H1 (cell line): ENCODE data around the gene KANSL1L.
"Not testable (repeated sequence)": the region's sequence is repeated elsewhere in the genome, so short reads cannot be mapped to it uniquely, and the experiment has no call there.

ENCODE experiments used
- BACH1 ChIP-seq: IDR thresholded peaks from 2 replicates; pipeline ENCODE4 v1.6.1; 2012; ENCODE audit warnings: low read length, improper control_type of control experiment
- EP300 ChIP-seq, 2 experiments: IDR thresholded peaks; 1 replicate in 1 of 2; 2 replicates in 1 of 2; pipeline ENCODE4 v1.6.1; 2011 to 2012; ENCODE audit warnings: low read depth in 2 of 2, low read length in 2 of 2, mild to moderate bottlenecking in 2 of 2, borderline replicate concordance in 1 of 2, inconsistent platforms in 1 of 2, moderate library complexity in 1 of 2
- RXRA ChIP-seq: IDR thresholded peaks from 2 replicates; pipeline ENCODE4 v1.6.1; 2011; ENCODE audit warnings: low read depth, mild to moderate bottlenecking, low read length, moderate library complexity; ENCODE audit not compliant: insufficient read depth
- ZNF274 ChIP-seq: IDR thresholded peaks from 2 replicates; pipeline ENCODE4 v1.7.0; 2012; ENCODE audit warnings: low read length, borderline replicate concordance; ENCODE audit errors: extremely low read depth
- TF ChIP-seq, protein P1 (sequence below), 3 experiments: IDR thresholded peaks; 1 replicate in 2 of 3; 2 replicates in 1 of 3; pipeline versions ENCODE4 v1.5.1 to v1.6.1; 2011; ENCODE audit warnings: low read length in 3 of 3, mild to moderate bottlenecking in 3 of 3, inconsistent platforms in 2 of 3, low read depth in 1 of 3, moderate library complexity in 1 of 3; ENCODE audit not compliant: insufficient read depth in 1 of 3; ENCODE audit errors: control extremely low read depth in 1 of 3

DNA sequence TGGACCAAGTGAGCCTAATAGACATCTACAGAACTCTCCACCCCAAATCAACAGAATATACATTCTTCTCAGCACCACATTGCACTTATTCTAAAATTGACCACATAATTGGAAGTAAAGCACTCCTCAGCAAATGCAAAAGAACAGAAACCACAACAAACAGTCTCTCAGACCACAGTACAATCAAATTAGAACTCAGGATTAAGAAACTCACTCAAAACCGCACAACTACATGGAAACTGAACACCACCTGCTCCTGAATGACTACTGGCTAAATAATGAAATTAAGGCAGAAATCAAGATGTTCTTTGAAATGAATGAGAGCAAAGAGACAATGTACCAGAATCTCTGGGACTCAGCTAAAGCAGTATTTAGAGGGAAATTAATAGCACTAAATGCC is 12.7 kb upstream of the KANSL1L start:
- TF ChIP-seq, protein P1, sequence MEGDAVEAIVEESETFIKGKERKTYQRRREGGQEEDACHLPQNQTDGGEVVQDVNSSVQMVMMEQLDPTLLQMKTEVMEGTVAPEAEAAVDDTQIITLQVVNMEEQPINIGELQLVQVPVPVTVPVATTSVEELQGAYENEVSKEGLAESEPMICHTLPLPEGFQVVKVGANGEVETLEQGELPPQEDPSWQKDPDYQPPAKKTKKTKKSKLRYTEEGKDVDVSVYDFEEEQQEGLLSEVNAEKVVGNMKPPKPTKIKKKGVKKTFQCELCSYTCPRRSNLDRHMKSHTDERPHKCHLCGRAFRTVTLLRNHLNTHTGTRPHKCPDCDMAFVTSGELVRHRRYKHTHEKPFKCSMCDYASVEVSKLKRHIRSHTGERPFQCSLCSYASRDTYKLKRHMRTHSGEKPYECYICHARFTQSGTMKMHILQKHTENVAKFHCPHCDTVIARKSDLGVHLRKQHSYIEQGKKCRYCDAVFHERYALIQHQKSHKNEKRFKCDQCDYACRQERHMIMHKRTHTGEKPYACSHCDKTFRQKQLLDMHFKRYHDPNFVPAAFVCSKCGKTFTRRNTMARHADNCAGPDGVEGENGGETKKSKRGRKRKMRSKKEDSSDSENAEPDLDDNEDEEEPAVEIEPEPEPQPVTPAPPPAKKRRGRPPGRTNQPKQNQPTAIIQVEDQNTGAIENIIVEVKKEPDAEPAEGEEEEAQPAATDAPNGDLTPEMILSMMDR (IDR thresholded peaks at IDR 0.05; ENCODE audit: control extremely low read depth in 1 of 3, insufficient read depth in 1 of 3, low read depth in 1 of 3, low read length in 3 of 3): not testable (repeated sequence)
- TF ChIP-seq ZNF274; BACH1; EP300 (IDR thresholded peaks at IDR 0.05; ENCODE audit: borderline replicate concordance in 1 of 2, low read depth in 2 of 2, low read length in 2 of 2); RXRA: not testable (repeated sequence)
